ENCODE results near the gene ASMT.
"Not testable (repeated sequence)": the region's sequence is repeated elsewhere in the genome, so short reads cannot be mapped to it uniquely, and the experiment has no call there.

ASMT gene

DNA sequence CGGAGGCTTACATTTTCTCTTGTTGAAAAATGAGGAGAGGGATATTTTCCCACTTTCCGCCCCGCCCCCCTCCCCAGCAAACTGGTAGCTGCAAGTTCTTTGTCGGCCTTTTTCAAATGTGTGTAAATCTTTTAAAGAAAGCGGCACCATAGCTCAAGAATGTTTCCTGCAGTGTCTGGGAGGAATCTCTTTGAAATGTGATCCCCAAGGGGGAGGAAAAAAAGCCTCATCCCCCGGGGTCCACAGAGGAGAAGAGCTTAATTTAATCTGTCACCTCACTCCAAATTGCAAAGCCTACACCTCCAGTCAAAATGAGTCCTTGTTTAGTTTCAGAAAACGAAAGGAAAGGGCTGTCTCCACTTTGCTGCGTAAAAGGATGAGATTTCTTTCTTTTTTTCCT lies 34.8 kb downstream of the ASMT start:
- no peak for DNase-seq (ENCODE audit: low spot score)

DNA sequence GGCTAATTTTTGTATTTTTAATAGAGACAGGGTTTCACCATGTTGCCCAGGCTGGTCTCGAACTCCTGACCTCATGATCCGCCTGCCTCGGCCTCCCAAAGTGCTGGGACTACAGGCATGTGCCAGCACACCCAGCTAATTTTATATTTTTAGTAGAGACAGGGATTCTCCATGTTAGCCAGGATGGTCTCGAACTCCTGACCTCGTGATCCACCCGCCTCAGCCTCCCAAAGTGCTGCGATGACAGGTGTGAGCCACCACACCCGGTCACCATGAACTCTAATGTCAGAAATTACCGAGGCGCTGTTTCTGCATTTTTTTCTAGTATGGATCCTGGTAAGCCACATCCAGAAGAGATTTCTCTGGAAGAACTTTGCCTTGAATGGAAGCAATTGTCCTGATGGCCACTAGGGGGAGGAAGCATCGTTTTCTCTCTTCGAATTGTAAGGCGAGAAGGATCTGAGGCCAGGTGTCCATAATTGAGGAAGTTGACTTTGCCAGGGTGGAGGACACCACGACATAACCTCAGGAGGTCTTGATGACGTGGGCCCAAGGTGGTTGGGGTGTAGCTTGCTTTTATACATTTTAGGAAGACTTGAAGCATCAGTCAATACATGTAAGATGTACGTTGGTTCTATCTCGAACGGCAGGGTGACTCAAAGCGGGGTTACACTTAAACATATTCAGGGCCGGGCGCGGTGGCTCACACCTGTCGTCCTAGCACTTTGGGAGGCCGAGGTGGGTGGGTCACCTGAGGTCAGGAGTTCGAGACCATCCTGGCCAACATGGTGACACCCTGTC lies 37.4 kb downstream of the ASMT start:
- peak; percentile 50 for DNase-seq (ENCODE audit: low spot score)

DNA sequence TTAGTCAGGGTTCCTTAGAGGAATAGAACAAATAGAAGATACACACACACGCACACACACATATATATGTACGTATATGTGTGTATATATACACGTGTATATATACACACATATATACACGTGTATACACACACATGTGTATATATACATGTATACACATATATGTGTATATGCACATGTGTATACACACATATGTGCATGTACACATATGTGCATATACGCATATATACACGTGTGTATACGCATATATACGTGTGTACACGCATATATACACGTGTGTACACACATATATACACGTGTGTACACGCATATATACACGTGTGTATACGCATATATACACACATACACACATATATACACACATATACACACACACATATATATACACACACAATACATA lies 41.5 kb downstream of the ASMT start:
- DNase-seq (ENCODE audit: low spot score) = no peak

DNA sequence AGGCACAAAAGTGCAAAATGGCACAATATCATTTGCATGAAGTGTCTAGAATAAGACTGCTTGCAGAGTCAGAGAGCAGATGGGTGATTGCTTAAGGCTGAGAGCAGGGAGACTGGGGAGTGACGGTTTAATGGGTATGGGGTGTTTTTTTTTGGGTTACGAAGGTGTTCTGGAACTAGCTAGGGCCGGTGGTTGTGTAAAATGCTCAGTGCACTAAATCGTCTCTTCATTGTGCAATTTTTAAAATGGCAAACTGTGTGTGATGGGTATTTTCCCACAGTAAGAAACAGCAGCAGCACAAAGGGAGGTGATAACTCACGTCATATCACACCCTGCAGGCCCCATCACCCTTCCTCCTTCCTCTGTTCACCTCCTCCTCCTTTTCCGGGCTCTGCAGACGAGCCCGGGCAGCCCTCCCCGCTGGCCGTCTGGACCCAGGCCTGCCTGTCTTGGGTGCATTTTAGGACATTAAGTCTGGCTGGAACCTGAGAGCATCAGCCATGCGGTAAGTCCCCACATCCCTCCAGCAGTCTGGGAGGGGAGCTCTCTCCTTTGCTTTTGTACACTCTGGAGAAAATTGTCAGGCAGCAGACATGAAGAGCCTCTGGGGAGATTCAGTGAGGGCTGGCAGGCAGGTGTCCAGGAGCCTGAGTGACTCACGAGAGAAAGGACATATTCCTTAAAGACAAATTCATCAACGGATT lies 42.7 kb downstream of the ASMT start:
- peak; percentile 81 for DNase-seq (ENCODE audit: low spot score)

DNA sequence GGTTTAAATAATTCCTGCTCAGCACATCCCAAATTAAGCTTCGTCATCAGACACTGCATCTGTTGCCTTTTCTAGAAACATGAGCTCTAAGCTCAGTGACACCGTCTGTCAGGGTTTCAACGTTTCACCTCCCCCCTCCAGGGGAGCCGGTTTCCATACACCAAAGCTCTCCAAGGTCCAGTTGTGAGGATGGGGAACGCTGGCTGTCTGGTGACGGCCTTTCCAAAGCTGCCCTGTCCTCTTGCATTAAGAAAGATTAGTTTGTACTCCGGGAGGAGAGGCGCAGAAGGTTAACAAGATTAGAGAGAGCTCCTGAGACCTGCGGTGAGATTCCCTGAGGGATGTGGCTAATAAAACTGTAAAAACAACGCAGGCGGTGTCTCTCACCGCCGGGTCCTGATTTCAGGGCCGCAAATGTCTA lies 43.2 kb downstream of the ASMT start:
- no peak for DNase-seq (ENCODE audit: low spot score)

DNA sequence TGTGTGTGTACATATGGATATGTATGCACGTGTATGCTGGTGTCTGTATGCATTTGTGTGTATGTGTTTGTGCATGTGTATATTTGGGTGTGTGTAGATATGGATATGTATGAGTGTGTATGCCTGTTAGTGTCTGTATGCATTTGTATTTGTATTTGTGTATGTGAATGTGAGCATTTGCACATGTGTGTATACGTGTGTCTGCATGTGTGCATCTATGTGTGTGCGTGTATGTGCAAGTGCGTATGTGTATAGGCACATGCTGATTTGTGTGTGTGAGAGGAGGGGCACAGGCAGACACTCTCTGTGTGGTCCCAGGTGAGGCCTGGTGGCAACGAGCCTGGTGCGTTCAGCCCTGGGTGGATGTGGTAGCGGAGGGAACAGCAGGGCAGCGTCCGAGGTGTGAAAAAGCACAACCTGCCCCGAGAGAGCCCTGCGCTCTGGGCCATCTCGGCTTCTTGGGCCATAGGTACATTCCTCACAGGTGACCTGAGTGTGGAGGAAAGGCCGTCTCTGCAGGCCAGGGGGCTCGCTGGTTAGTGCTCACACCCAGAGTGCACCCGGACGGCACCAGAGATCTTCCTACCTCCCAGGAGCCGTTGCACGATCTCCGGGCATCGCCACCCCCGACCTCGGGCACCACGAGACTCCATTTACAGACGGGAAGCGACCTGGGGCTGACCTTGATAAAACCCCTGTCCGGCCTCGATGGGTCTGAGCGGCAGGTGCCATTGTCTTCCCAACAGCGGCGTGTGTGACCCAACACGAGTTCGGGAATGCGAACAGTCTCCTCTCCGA lies 45.0 kb downstream of the ASMT start:
- DNase-seq (ENCODE audit: low spot score) = no peak

DNA sequence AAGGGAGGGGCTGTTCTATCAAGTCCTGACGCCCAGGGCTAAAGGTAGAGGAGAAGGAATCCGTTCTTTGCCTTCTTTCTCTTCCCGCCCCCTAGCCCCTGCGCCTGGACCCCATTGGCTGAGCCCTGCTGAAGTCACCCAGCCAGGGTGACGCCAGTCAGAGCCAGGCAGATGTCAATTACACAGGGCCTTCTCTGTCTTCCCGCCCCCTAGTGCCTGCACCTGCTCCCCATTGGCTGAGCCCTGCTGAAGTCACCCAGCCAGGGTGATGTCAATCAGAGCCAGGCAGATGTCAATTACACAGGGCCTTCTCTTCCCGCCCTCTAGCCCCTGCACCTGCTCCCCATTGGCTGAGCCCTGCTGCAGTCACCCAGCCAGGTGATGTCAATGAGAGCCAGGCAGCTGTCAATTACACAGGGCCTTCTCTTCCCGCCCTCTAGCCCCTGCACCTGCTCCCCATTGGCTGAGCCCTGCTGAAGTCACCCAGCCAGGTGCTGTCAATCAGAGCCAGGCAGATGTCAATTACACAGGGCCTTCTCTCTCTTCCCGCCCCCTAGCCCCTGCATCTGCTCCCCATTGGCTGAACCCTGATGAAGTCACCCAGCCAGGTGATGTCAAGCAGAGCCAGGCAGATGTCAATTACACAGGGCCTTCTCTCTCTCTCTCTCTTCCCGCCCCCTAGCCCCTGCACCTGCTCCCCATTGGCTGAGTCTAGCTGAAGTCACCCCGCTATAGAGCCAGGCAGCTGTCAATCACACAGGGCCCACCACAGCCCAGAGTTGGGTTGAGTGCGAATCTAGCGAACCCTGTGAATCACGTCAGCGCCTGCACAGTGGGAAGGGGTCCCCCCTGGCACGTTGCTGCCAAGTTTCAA lies 46.4 kb downstream of the ASMT start:
- peak; percentile 97 for DNase-seq (ENCODE audit: low spot score)

DNA sequence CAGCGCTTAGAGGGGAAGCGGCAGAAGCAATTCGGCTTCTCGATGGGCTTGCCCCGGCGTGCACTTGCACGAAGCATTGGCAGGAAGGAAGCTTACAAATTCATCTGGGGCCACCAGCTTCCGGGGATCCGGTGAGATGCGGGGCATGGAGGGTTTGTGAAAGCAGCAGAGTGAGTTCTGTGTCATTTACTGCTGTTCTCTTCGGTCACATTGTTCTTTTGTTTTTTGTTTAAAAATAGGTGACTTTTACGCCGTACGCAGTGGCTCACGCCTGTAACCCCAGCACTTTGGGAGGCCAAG lies 47.0 kb downstream of the ASMT start:
- DNase-seq (ENCODE audit: low spot score) = no peak

DNA sequence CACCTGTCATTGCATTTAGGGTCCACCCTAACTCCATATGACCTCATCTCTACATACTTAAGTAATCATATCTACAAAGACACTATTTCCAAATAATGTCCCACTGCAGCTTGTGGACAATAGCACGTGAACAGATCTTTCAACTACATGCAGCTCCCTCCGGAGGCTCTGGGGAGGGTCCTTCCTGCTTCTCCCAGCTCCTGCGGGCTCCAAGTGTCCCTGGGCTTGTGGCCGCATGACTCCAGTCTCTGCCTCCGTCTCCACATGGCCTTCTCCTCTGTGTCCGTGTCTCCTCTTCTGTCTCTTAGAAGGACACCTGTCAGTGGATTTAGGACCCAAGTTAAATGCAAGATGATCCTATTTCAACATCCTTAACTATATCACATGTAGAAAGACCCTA lies 52.7 kb downstream of the ASMT start:
- DNase-seq (ENCODE audit: low spot score) = no peak

DNA sequence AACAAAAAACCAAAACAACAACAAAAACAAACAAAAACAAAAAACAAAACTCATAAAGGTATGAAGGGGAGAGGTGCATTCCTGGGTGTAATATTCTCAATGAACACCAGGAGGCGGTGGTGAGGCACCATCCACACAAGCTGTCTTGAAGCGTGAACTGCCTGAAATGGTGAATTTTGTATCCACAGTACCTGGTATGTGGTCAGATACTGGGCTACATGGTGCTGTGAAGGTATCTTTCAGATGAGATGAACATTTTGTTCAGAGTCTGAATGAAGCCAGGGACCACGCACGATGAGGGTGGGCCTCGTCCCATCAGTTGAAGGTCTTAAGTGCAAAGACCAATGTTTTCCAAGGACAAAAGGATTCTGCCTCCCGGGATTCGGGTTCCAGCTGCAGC lies 58.5 kb downstream of the ASMT start:
- DNase-seq (ENCODE audit: low spot score) = peak; percentile 48

DNA sequence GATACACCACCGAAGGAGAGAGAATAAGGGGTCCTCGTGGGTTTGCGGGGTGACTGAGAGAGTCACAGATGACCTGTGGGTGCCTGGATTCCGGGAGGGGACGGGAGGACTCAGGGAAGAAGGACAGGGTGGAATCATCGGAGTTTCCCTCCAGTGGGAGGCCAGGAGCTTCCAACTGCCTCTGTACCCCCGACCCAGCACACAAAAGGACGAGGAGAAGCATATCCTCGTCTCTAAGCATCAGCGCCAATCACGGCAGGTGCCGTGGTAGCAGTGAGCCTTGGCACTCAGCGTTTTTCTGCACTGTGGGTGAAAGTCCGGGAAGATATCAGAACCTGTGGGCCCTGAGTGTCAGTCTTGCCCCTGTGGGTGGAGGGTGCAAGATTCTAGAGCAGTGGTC lies 62.0 kb downstream of the ASMT start:
- DNase-seq (ENCODE audit: low spot score) = no peak

DNA sequence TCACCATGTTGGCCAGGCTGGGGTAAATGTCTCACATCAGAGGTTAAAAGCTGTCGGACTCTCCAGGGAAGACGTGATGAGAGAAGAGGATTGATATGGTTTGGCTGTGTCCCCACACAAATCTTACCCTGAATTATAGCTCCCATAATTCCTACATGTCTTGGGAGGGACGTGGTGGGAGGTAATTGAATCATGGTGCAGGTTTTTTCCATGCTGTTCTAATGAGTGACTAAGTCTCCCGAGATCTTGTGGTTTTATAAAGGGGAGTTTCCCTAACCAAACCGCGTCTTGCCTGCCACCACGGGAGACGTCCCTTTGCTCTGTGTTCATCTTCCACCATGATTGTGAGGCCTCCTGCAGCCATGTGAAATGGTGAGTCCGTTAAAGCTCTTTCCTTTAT lies 64.4 kb downstream of the ASMT start:
- DNase-seq (ENCODE audit: low spot score) = peak; percentile 24

DNA sequence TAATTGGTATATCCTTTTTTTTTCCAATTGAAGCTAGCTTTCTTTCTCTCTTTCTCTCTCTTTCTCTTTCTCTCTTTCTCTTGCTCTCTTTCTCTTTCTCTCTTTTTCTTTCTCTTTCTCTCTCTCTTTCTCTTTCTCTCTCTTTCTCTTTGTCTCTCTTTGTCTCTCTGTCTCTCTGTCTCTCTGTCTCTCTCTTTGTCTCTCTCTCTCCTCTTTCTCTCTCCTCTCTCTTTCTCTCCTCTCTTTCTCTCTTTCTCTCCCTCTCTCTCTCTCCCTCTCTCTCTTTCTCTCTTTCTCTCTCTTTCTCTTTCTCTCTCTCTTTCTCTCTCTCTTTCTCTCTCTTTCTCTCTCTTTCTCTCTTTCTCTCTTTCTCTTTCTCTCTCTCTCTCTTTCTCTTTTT lies 66.6 kb downstream of the ASMT start:
- DNase-seq (ENCODE audit: low spot score) = no peak

DNA sequence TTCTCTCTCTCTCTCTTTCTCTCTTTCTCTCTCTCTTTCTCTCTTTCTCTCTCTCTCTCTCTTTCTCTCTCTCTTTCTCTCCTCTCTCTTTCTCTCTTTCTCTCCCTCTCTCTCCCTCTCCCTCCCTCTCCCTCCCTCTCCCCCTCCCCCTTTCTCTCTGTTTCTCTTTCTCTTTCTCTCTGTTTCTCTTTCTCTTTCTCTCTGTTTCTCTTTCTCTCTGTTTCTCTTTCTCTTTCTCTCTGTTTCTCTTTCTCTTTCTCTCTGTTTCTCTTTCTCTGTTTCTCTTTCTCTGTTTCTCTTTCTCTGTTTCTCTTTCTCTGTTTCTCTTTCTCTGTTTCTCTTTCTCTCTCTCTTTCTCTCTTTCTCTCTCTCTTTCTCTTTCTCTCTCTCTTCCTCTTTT lies 67.0 kb downstream of the ASMT start:
- DNase-seq (ENCODE audit: low spot score) = not testable (repeated sequence)

DNA sequence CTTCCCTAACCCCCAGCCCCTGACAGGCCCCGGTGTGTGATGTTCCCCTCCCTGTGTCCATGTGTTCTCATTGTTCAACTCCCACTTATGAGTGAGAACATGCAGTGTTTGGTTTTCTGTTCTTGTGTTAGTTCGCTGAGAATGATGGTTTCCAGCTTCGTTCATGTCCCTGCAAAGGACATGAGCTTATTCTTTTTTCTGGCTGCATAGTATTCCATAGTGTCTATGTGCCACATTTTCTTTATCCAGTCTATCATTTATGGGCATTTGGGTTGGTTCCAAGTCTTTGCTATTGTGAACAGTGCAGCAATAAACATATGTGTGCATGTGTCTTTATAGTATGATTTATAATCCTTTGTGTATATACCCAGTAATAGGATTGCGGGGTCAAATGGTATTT lies 67.6 kb downstream of the ASMT start:
- not testable (repeated sequence) for DNase-seq (ENCODE audit: low spot score)

DNA sequence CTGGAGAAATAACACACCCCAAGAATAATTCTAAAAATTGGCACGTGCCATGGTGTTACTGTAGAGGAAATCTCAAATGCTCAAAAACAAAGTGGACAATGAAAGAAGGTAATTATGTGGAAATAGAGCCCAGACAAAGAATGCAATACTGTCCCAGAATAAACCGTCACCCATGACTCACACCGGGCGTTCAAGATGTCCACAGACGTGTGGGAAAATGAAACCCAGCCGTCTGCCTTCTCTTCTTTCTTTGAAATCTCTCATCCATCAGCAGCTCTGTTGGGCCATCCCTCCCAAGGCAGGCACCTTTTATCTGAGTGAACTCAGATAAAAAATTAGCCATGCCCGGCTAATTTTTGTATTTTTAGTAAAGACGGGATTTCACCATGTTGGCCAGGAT lies 70.0 kb downstream of the ASMT start:
- DNase-seq (ENCODE audit: low spot score) = not testable (repeated sequence)

DNA sequence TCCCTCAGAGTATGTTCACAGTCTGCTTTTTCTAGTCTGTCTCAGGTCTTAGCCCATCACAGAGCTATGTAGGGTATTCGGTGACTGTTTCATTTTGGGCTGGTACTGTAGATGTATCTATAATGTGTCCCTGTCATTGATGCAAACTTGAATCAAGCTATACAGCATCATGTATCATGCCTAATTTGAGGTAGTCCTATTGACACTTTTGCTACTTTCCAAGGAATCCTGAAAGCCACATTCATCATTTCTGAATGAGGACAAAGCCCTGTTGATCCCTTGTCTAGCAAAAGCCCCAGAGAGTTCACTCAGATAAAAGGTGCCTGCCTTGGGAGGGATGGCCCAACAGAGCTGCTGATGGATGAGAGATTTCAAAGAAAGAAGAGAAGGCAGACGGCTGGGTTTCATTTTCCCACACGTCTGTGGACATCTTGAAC lies 70.6 kb downstream of the ASMT start:
- DNase-seq (ENCODE audit: low spot score) = not testable (repeated sequence)

DNA sequence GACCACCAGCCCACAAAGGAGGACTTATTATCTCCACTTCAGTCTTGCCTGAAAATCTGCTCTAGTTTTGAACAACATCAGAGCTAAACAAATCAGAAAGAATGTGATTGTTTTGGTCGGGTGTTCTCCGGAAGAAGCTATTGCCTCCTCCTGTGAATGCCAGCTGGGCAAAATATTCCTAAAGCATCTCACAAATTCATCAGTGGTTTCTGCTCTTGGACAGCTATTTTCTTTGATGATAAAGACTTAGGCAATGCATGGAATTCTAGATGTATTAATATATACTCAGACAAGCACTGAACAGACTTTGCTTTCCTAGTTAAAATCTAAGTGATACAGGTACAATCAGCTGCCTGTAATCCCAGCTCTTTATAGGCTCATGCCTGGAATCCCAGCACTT lies 71.8 kb downstream of the ASMT start:
- DNase-seq (ENCODE audit: low spot score) = no peak

All from activated CD4-positive, alpha-beta T cell treated with anti-CD3 and anti-CD28 coated beads, Interleukin-2, Interleukin-4, amounts not matched to agents 100 ng/mL and 50 ng/mL, durations not matched to agents 16 hours and 8 hours (primary cell).